NCI-H774 (cell line): Measurements from ENCODE around the gene C1QTNF12.
A peak's percentile ranks its signal among the peaks of the same experiment; 100 is the strongest.

ENCODE experiments used
- DNase-seq: peaks from one replicate; lab custom pipeline; 2025; lab: John Stamatoyannopoulos, UW

Gene C1QTNF12

GRCh38 chr1:1281533-1282321 is 35.2 kb upstream of the C1QTNF12 start:
- no peak for DNase-seq

GRCh38 chr1:1280782-1281481 is 34.4 kb upstream of the C1QTNF12 start:
- no peak for DNase-seq

GRCh38 chr1:1279028-1279427 is 32.5 kb upstream of the C1QTNF12 start:
- no peak for DNase-seq

GRCh38 chr1:1278620-1279019 is 32.1 kb upstream of the C1QTNF12 start:
- no peak for DNase-seq

- DNase-seq, result no peak
Observed at GRCh38 chr1:1275836-1276235, 29.3 kb upstream of the C1QTNF12 start.

GRCh38 chr1:1274931-1275431 is 28.5 kb upstream of the C1QTNF12 start:
- no peak for DNase-seq

GRCh38 chr1:1274299-1274930 is 27.9 kb upstream of the C1QTNF12 start:
- DNase-seq, result no peak

- DNase-seq, result peak; percentile 43
Observed at GRCh38 chr1:1273512-1274298, 27.2 kb upstream of the C1QTNF12 start, which contains the start of gene UBE2J2. Gene UBE2J2, minus strand, starts transcription at chr1:1273854. Its CDS starts 5,862 bp downstream, at chr1:1267992.

- no peak for DNase-seq
Observed at GRCh38 chr1:1273209-1273511, 26.6 kb upstream of the C1QTNF12 start.

- DNase-seq, result no peak
Observed at GRCh38 chr1:1272341-1273208, 26.1 kb upstream of the C1QTNF12 start.

GRCh38 chr1:1270813-1271212 is 24.3 kb upstream of the C1QTNF12 start:
- no peak for DNase-seq

GRCh38 chr1:1268284-1268682 is 21.8 kb upstream of the C1QTNF12 start:
- DNase-seq, result no peak

GRCh38 chr1:1267488-1268283 is 21.2 kb upstream of the C1QTNF12 start:
- no peak for DNase-seq

- DNase-seq, result no peak
Observed at GRCh38 chr1:1264868-1265272, 18.3 kb upstream of the C1QTNF12 start.

- no peak for DNase-seq
Observed at GRCh38 chr1:1264026-1264425, 17.5 kb upstream of the C1QTNF12 start.

GRCh38 chr1:1262758-1263157 is 16.2 kb upstream of the C1QTNF12 start:
- DNase-seq, result no peak

GRCh38 chr1:1262071-1262470 is 15.5 kb upstream of the C1QTNF12 start:
- no peak for DNase-seq

GRCh38 chr1:1260843-1261560 is 14.5 kb upstream of the C1QTNF12 start:
- no peak for DNase-seq

- DNase-seq, result no peak
Observed at GRCh38 chr1:1259951-1260600, 13.6 kb upstream of the C1QTNF12 start.
